Naive thymus-derived CD4-positive, alpha-beta T cell (primary cell): ENCODE data around the gene MLC1. TPM values are rescaled to one million over a fixed set of nuclear protein-coding genes. Genes with fewer than 3 reads are reported as not detected.

Experiments used
- ATAC-seq: fragments of 150-1000 bp; cut with Tn5 transposase; 2 replicates; pipeline ENCODE4 v1.10.0; 2021; ENCODE audit warnings: mild to moderate bottlenecking, moderate library complexity
- CTCF ChIA-PET: fragments of 350-600 bp; sonication (Branson Sonifier 250); formaldehyde crosslinking; loops from one replicate; lab custom pipeline; 2021; ENCODE audit warnings: antibody characterized with exemption; lab: Charles Lee
- POLR2A ChIA-PET: fragments of 350-600 bp; sonication (Branson Sonifier 250); formaldehyde crosslinking; loops from one replicate; lab custom pipeline; 2021; ENCODE audit warnings: antibody characterized with exemption, inconsistent platforms; lab: Charles Lee
- DNase-seq, 9 donors: peaks; one replicate each; pipeline versions ENCODE4 v3.0.0 to v3.0.0-alpha.2; 2020 to 2022; ENCODE audit warnings: mixed read lengths in 1 of 9
- H3K27ac ChIP-seq: one replicate; pipeline ENCODE4 v1.7.0; 2013; ENCODE audit warnings: mild to moderate bottlenecking, low read depth, low read length, moderate library complexity
- H3K27me3 ChIP-seq, 2 donors: one replicate each; pipeline ENCODE4 v1.7.0; 2013; ENCODE audit warnings: low read length in 2 of 2, mild to moderate bottlenecking in 2 of 2, moderate library complexity in 2 of 2; ENCODE audit not compliant: control insufficient read depth in 2 of 2, insufficient read depth in 2 of 2
- H3K36me3 ChIP-seq, 3 experiments: 1 replicate in 2 of 3; 2 replicates in 1 of 3; pipeline ENCODE4 v1.7.0; 2013; ENCODE audit warnings: low read length in 3 of 3, mild to moderate bottlenecking in 3 of 3, moderate library complexity in 1 of 3; ENCODE audit not compliant: insufficient read depth in 3 of 3, control insufficient read depth in 2 of 3
- H3K4me1 ChIP-seq, 2 donors: one replicate each; pipeline ENCODE4 v1.7.0; 2013; ENCODE audit warnings: low read length in 2 of 2, mild to moderate bottlenecking in 2 of 2, moderate library complexity in 1 of 2; ENCODE audit not compliant: control insufficient read depth in 2 of 2, insufficient read depth in 2 of 2
- H3K4me3 ChIP-seq: 2 replicates; pipeline ENCODE4 v1.7.0; 2013; ENCODE audit warnings: mild to moderate bottlenecking, low read length
- H3K9me3 ChIP-seq, 3 experiments: 1 replicate in 2 of 3; 2 replicates in 1 of 3; pipeline ENCODE4 v1.7.0; 2013; ENCODE audit warnings: low read length in 3 of 3; ENCODE audit not compliant: control insufficient read depth in 2 of 3
- H3K27ac Mint-ChIP-seq, 9 donors: one replicate each; pipeline ENCODE4 v1.8.0; 2020 to 2022; ENCODE audit warnings: mixed read lengths in 9 of 9, mild to moderate bottlenecking in 8 of 9, moderate library complexity in 5 of 9, inconsistent platforms in 2 of 9
- H3K27me3 Mint-ChIP-seq, 5 donors: one replicate each; pipeline ENCODE4 v1.8.0; 2021 to 2022; ENCODE audit warnings: mixed read lengths in 5 of 5, mild to moderate bottlenecking in 1 of 5
- H3K36me3 Mint-ChIP-seq, 5 donors: one replicate each; pipeline ENCODE4 v1.8.0; 2020 to 2022; ENCODE audit warnings: mixed read lengths in 5 of 5, mild to moderate bottlenecking in 3 of 5, inconsistent platforms in 1 of 5
- H3K4me1 Mint-ChIP-seq, 7 donors: one replicate each; pipeline ENCODE4 v1.8.0; 2020 to 2022; ENCODE audit warnings: mixed read lengths in 7 of 7, mild to moderate bottlenecking in 3 of 7, inconsistent platforms in 1 of 7
- H3K4me3 Mint-ChIP-seq, 10 donors: one replicate each; pipeline ENCODE4 v1.8.0; 2020 to 2022; ENCODE audit warnings: mild to moderate bottlenecking in 10 of 10, mixed read lengths in 10 of 10, moderate library complexity in 6 of 10, inconsistent platforms in 2 of 10
- H3K9me3 Mint-ChIP-seq, 11 donors: one replicate each; pipeline ENCODE4 v1.8.0; 2020 to 2022; ENCODE audit warnings: mixed read lengths in 11 of 11, mild to moderate bottlenecking in 4 of 11, inconsistent platforms in 1 of 11, moderate library complexity in 1 of 11
- intact Hi-C, 2 donors: fragments of 100-400 bp; cut with micrococcal nuclease; formaldehyde crosslinking; loops; one replicate each; pipeline ENCODE4 v1.15.1; 2023
- polyA plus RNA-seq, 2 donors: library from polyadenylated mRNA; unstranded; fragments of 300-500 nt; fragmentation: Illumina TruSeq; gene quantifications; one replicate each; pipeline ENCODE4 v1.2.3, GENCODE V29; 2021
- total RNA-seq, 6 experiments: library from RNA in 5 of 6; stranded (reverse) in 5 of 6; gene quantifications; 1 replicate in 5 of 6; 2 replicates in 1 of 6; pipeline ENCODE4 v1.2.3 and lab custom pipeline; 2021 to 2026

The MLC1 gene
- total and polyA plus RNA-seq, 7 experiments from 2014 or later, result 0.08 to 7.2 (median 0.48) TPM; not detected in 2

DNA sequence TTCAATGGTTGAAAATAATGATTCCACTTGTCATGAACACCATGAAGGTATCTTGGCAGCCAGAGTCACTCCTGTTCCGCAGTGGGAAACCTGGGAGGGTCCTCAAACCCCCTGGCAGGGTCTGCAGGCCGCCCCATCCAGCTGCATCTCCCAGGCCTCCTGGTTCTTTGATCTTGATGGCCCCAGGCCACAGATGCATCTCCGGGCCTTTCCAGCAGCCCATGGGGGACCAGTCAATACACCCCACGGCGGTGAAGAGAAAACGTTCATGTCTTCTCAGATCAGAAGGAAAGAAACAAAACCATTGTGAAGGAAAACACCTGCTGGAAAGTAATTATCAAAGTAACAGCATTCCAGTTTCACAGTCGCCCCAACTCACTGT is 25.4 kb downstream of the MLC1 start:
- ChIA-PET CTCF (interaction anchor here (0.6 kb wide), 1 partner anchor 25 kb away, joined by 3 read pairs; the partner anchor contains the start of gene MLC1), POLR2A (no interaction called here)
- no peak for DNase-seq
- Histone ChIP-seq H3K27me3 (peaks cover 0 to 7% of the 10 kb centered on the region in 2 donors), H3K4me1 (no peaks in the 10 kb centered on the region), H3K4me3 (no peak overlapping the region), H3K27ac (no peak overlapping the region), H3K36me3 (no peaks in the 10 kb centered on the region), H3K9me3 (no peaks in the 10 kb centered on the region)
- intact Hi-C loops, result no loop called here
- no peaks in the 10 kb centered on the region for H3K9me3 Mint-ChIP-seq
- H3K36me3 Mint-ChIP-seq, result no peaks in the 10 kb centered on the region
- no peak overlapping the region for H3K4me3 Mint-ChIP-seq
- H3K4me1 Mint-ChIP-seq, result peaks cover 0 to 5% (median 0%) of the 10 kb centered on the region in 7 donors
- H3K27me3 Mint-ChIP-seq, result peaks cover 5 to 29% (median 17%) of the 10 kb centered on the region in 5 donors
- no peak overlapping the region for H3K27ac Mint-ChIP-seq
- ATAC-seq, result no peak

DNA sequence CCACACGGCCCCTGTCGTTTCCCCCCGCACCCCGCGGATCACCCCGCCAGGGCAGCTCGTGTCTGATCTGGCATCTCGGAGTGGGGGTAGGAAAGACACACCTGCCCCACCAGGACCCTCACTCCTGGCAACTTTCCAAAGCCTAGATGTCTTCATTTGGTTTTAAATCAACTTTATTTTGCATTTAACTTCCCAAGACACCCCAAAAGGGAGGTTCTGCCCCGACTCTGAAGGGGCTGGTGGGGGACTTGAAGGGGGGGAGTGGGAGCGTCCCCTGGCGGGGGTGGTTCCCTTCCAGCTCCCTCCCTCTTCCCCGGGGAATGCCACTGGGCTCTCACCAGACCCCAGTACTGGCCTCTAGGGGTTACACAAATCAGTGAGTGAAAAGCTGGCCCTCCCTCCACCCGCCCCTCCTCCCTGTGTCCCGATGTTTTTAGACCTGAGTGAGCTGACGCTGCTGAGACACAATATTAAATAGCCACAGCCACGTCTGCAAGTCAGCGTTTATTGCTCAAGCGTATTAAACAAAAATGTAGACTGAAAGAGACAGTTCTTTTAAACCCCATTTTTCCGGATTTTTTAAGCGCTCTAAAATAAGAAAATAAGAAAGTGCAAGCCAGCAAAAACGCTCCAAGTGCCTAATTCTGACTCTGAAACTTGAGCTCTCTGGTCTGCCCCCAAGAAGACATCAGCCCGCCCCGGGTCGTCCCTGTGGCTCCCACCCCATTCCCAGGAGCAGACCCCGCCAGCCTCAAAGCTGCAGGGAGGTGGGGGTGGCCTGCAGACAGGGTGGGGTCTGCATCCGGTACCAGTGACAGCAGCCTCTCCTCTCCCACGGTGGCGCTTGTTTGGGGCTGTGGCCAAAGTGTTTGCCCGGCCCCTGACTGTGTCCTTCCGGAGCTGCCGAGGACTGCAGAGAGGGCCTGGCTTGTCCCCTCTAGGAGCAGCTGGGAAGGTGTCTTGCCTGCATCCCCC is 26.0 kb downstream of the MLC1 start:
- H3K27ac Mint-ChIP-seq, result no peak overlapping the region
- H3K4me3 Mint-ChIP-seq, result peak overlapping the region in 1 of 10 donors; percentile 19
- POLR2A ChIA-PET, result no interaction called here
- Histone ChIP-seq H3K9me3 (no peaks in the 10 kb centered on the region), H3K4me3 (no peak overlapping the region), H3K36me3 (no peaks in the 10 kb centered on the region), H3K4me1 (no peaks in the 10 kb centered on the region), H3K27me3 (peaks cover 0 to 7% of the 10 kb centered on the region in 2 donors), H3K27ac (no peak overlapping the region)
- no peaks in the 10 kb centered on the region for H3K36me3 Mint-ChIP-seq
- no peak for DNase-seq
- CTCF ChIA-PET, result no interaction called here
- no peak for ATAC-seq
- intact Hi-C loops, result no loop called here
- H3K27me3 Mint-ChIP-seq, result peaks cover 5 to 29% (median 23%) of the 10 kb centered on the region in 5 donors
- H3K9me3 Mint-ChIP-seq, result peaks cover 0 to under 1% (median 0%) of the 10 kb centered on the region in 11 donors
- H3K4me1 Mint-ChIP-seq, result peaks cover 0 to 5% (median 0%) of the 10 kb centered on the region in 7 donors

DNA sequence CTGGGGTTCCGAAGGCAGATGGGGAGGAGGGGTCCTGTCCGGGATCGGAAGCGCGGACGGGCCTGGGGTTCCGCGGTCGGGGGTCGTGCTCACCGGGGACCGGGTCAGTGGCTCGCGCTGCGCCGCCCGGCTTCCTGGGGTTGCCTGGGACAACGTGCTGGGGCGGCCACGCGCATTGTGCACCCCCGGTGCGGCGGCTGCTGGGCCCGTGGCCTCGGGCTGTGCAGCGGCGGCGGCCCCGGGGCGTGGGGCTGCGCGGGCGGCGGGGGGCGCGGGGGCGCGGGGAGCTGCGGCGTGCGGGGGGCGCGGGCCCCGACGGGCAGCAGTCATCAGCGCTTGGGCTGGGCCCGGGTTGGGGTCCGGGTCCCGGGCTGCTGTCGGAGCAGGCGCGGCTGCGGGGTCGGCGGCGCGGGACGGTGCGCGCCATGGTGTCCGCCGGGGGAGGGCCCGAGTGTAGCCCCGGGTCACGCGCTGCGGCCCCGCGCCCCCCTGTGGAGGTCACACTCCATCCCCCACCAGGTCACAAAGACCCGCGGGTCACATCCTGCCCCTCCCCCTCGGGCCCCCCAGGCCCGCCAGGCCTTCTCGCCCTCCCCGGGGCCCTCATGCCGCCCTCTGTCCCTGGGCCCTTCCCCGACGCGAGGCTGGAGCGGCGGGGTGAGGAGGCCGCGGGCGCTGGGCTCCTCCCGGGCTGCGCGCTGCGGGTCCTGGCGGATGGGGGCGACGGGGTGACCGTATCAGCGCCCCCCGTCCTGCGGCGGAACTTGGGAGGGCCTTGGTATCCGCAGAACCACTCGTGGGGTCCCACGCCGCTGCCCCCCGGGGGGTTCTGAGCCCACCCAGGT is 26.9 kb downstream of the MLC1 start, which contains the start of gene TTLL8:
Gene TTLL8 (minus strand): TSS at position 238 of the 845 bp plus-strand sequence.
- Mint-ChIP-seq H3K36me3 (peaks cover 0 to 4% (median 0%) of the 10 kb centered on the region in 5 donors), H3K4me1 (peaks cover 0 to 5% (median 0%) of the 10 kb centered on the region in 7 donors), H3K27me3 (peaks cover 5 to 34% (median 29%) of the 10 kb centered on the region in 5 donors), H3K27ac (no peak within 1 kb of the TSS), H3K4me3 (peak within 1 kb of the TSS in 3 of 10 donors; percentile 19 to 58 (median 25)), H3K9me3 (peaks cover 0 to 9% (median 4%) of the 10 kb centered on the region in 11 donors)
- CTCF ChIA-PET, result no interaction called here
- DNase-seq (no peak), ATAC-seq (peak; percentile 28)
- Histone ChIP-seq H3K36me3 (no peaks in the 10 kb centered on the region), H3K27ac (no peak within 1 kb of the TSS), H3K4me1 (no peaks in the 10 kb centered on the region), H3K4me3 (no peak within 1 kb of the TSS), H3K27me3 (peaks cover 0 to 7% of the 10 kb centered on the region in 2 donors), H3K9me3 (no peaks in the 10 kb centered on the region)
- POLR2A ChIA-PET, result no interaction called here
- intact Hi-C loops, result no loop called here

DNA sequence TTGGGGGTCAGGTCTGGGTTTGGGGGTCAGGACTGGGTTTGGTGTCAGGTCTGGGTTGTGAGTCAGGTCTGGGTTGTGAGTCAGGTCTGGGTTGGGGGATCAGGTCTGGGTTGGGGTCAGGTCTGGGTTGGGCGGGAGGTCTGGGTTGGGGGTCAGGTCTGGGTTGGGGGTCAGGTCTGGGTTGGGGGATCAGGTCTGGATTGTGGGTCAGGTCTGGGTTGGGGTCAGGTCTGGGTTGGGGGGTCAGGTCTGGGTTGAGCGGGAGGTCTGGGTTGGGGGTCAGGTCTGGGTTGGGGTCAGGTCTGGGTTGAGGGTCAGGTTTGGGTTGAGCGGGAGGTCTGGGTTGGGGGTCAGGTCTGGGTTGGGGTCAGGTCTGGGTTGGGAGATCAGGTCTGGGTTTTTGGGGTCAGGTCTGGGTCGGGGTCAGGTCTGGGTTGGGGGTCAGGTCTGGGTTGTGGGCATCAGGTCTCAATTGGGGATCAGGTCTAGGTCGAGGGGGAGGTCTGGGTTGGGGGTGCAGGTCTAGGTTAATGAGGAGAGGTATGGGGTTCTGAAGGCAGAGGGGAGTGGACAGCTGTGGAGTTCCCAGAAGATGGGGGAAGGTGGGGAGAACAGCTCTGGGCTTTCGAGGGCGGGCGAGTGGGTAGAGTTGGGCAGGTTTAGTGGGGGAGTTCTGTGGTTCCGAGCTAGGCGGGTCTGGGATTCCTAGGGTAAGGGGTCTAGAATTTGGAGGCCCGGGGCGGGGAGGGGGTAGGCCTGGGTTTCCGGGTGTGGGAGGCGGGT is 27.8 kb downstream of the MLC1 start:
- H3K9me3 ChIP-seq, result no peaks in the 10 kb centered on the region
- H3K4me3 ChIP-seq, result no peak overlapping the region
- Mint-ChIP-seq H3K27ac (no peak overlapping the region), H3K4me3 (peak overlapping the region in 3 of 10 donors; percentile 14 to 58 (median 25)), H3K36me3 (peaks cover 0 to 4% (median 0%) of the 10 kb centered on the region in 5 donors), H3K27me3 (peaks cover 5 to 35% (median 29%) of the 10 kb centered on the region in 5 donors), H3K4me1 (peaks cover 0 to 5% (median 0%) of the 10 kb centered on the region in 7 donors), H3K9me3 (peaks cover 0 to 15% (median 4%) of the 10 kb centered on the region in 11 donors)
- ChIA-PET POLR2A (no interaction called here), CTCF (no interaction called here)
- no peak overlapping the region for H3K27ac ChIP-seq
- no peak for ATAC-seq
- no peaks in the 10 kb centered on the region for H3K4me1 ChIP-seq
- no peak for DNase-seq
- peaks cover 0 to 7% of the 10 kb centered on the region in 2 donors for H3K27me3 ChIP-seq
- no peaks in the 10 kb centered on the region for H3K36me3 ChIP-seq
- intact Hi-C loops, result no loop called here

DNA sequence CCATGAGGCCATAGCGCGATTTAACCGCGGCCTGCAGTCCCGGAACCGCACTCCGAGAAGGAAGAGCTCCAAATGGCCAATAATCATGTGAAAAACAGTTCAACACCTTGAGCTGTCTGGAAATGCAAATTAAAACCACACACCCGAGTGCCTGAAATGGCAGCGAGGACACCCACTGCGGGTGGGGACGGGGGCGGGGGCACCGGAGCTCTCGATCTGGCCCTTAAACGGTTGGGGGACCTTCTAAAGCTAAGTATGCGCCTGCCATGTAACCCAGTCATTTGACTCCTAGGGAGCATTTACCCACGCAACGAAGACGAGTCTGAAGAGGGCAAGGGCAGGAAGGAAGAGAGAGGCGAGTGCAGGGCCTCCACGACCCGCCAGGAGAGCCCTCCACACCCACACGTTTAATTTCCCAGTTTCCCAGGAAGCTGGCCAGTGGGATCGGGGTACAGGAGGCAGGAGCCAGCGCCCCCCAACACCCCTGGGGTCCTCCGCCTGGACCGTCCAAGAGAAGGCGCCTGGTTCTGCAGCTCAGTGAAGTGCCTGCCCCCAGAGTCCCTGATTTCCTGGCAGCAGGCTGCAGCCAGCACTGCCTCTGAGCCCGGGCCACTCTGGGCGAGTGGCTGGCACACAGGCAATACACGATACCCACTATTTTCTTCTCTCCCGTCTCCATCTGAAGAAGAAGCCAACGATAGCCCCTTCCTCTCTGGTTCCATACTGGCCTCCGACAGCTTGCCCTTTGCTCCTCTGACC is 28.8 kb downstream of the MLC1 start:
- POLR2A ChIA-PET, result interaction anchor here (0.6 kb wide), 1 partner anchor 382 kb away, joined by 3 read pairs; no protein-coding TSS in a partner anchor
- CTCF ChIA-PET, result no interaction called here
- H3K27me3 Mint-ChIP-seq, result peaks cover 5 to 39% (median 29%) of the 10 kb centered on the region in 5 donors

More for the DNA sequence above, 28.8 kb downstream of the MLC1 start:
- Histone ChIP-seq H3K4me3 (no peak overlapping the region), H3K36me3 (no peaks in the 10 kb centered on the region), H3K4me1 (no peaks in the 10 kb centered on the region), H3K9me3 (no peaks in the 10 kb centered on the region), H3K27ac (no peak overlapping the region), H3K27me3 (peaks cover 0 to 7% of the 10 kb centered on the region in 2 donors)
- DNase-seq (no peak), ATAC-seq (no peak)
- H3K4me1 Mint-ChIP-seq, result peaks cover 0 to 5% (median 0%) of the 10 kb centered on the region in 7 donors
- peaks cover 0 to 19% (median 4%) of the 10 kb centered on the region in 11 donors for H3K9me3 Mint-ChIP-seq
- no peak overlapping the region for H3K27ac Mint-ChIP-seq
- peaks cover 0 to 4% (median 0%) of the 10 kb centered on the region in 5 donors for H3K36me3 Mint-ChIP-seq
- H3K4me3 Mint-ChIP-seq, result peak overlapping the region in 1 of 10 donors; percentile 23
- intact Hi-C loops, result no loop called here
